ENCODE results near the gene NAP1L4. TPM values are rescaled to one million over a fixed set of nuclear protein-coding genes. Genes with fewer than 3 reads are reported as not detected.

The NAP1L4 gene
- total and polyA plus RNA-seq, 7 donors: 121 to 153 (median 143) TPM

DNA sequence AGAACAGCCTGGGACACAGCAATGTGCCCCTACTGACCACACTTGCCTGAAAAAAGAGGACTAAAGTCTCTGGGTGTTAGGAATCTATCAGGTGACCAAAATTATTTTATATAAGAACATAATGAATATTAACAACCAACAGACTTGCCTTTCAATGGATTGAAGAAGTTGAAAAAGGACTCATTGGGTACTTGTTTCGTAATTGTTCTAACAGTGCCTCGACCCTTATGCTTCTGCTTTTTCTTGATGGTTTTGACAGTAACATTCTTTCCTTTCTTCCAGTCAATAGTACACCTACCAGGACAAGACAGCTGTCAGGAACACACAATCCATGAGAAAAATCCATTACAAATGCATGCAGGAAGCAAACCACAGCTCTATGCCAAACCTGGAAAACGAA, 33.9 kb downstream of the NAP1L4 start:
- no peaks in the 10 kb centered on the region for H3K4me1 ChIP-seq
- no peak overlapping the region for H3K27ac ChIP-seq
- H3K27me3 ChIP-seq (ENCODE audit: insufficient read depth in 3 of 3, low read length in 2 of 3): no peaks in the 10 kb centered on the region
- TF ChIP-seq CTCF (IDR thresholded peaks at IDR 0.05): no peak
- WGBS, 3 donors: 73 to 86% (median 74%) methylated on average over 3 of the region's 3 CpGs
- intact Hi-C loops (cut with DNase I): no loop called here
- ATAC-seq (no peak), DNase-seq (no peak)
- H3K36me3 ChIP-seq (ENCODE audit: insufficient read depth in 1 of 2, low read depth in 1 of 2): peaks cover 7 to 96% of the 10 kb centered on the region in 2 donors
- H3K9me3 ChIP-seq: no peaks in the 10 kb centered on the region
- no peak overlapping the region for H3K4me3 ChIP-seq

DNA sequence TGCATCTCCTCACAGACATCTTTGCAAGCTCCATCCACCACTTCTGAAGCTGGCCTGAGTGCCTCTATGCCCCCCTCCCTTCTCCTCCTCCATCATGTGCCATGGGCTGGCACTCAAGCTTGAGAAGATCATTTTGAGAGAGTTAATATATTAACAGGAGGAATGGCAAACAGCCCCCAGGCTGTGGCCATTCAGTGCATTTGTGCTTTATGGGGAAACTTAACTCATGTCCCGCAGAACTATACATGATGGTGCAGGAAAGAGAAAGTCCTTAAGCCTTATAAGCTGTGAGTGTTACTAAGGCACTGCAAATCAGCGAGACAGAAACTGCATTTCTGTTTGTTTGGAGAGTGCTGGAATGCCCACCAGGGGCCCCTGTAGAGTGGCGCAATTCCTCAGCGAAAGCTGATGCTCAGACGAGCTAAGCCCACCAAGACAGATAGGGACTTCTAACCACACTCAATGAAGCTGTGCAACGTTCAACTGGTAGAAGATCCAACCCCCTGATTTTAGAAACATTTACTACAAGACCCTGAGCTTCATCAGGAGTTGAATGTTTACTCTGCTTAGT, 36.1 kb downstream of the NAP1L4 start:
- 86 to 87% (median 86%) methylated on average over 6 of the region's 6 CpGs for WGBS, 3 donors
- Histone ChIP-seq H3K4me3 (no peak overlapping the region), H3K4me1 (no peaks in the 10 kb centered on the region), H3K36me3 (ENCODE audit: insufficient read depth in 1 of 2, low read depth in 1 of 2) (peaks cover 11 to 100% of the 10 kb centered on the region in 2 donors), H3K27me3 (ENCODE audit: insufficient read depth in 3 of 3, low read length in 2 of 3) (no peaks in the 10 kb centered on the region), H3K27ac (no peak overlapping the region), H3K9me3 (no peaks in the 10 kb centered on the region)
- TF ChIP-seq CTCF (IDR thresholded peaks at IDR 0.05): no peak
- no peak for ATAC-seq
- intact Hi-C loops (cut with DNase I): no loop called here
- DNase-seq: no peak

DNA sequence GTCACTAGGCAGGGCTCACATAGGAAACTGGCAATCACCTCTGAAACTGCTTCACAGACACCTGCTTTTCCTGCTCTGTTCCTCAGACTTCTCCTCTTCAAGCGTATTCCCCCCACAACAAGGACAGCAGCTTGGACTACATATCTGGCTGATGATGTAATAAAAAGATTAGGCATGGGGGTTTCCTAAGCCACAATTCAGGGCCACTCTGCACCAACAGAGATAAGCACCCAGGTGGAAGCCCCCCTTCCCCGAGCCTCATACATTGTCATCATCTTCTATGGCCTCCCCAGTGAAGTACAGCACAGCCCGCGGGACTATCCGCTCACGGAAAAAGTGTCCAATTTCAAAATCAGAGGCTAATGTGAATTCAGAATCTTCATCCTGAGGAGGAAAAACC, 37.9 kb downstream of the NAP1L4 start:
- DNase-seq (no peak), ATAC-seq (no peak)
- Histone ChIP-seq H3K36me3 (ENCODE audit: insufficient read depth in 1 of 2, low read depth in 1 of 2) (peaks cover 11 to 100% of the 10 kb centered on the region in 2 donors), H3K9me3 (no peaks in the 10 kb centered on the region), H3K27ac (no peak overlapping the region), H3K4me1 (no peaks in the 10 kb centered on the region), H3K27me3 (ENCODE audit: insufficient read depth in 3 of 3, low read length in 2 of 3) (no peaks in the 10 kb centered on the region), H3K4me3 (no peak overlapping the region)
- WGBS, 3 donors: 86 to 90% (median 88%) methylated on average over 6 of the region's 6 CpGs
- intact Hi-C loops (cut with DNase I): no loop called here
- no peak for TF ChIP-seq CTCF (IDR thresholded peaks at IDR 0.05)

GRCh38 chr11:2952290-2952689, 39.8 kb downstream of the NAP1L4 start:
- peaks cover 11 to 99% of the 10 kb centered on the region in 2 donors for H3K36me3 ChIP-seq (ENCODE audit: insufficient read depth in 1 of 2, low read depth in 1 of 2)
- H3K27me3 ChIP-seq (ENCODE audit: insufficient read depth in 3 of 3, low read length in 2 of 3): no peaks in the 10 kb centered on the region
- TF ChIP-seq CTCF (IDR thresholded peaks at IDR 0.05): no peak
- no peaks in the 10 kb centered on the region for H3K9me3 ChIP-seq
- no peak overlapping the region for H3K27ac ChIP-seq
- intact Hi-C loops (cut with DNase I): no loop called here
- 65 to 75% (median 73%) methylated on average over 6 of the region's 6 CpGs for whole genome bisulfite sequencing, 3 donors
- DNase-seq: no peak
- H3K4me1 ChIP-seq: no peaks in the 10 kb centered on the region
- no peak for ATAC-seq
- no peak overlapping the region for H3K4me3 ChIP-seq
